ENCODE measurements around the gene SIK3.

GRCh38 chr11:116831790-116832349 is 266.4 kb downstream of the SIK3 start:
- no peak for TF ChIP-seq EZH2phosphoT487 (IDR thresholded peaks at IDR 0.05; ENCODE audit: borderline replicate concordance, low read length)
- no peak for TF ChIP-seq CTCF (conservative IDR thresholded peaks at IDR 0.05; ENCODE audit: low read depth, low read length)
